CD4-positive, alpha-beta T cell treated with Interleukin-17A for 1 hour (primary cell): ENCODE measurements around the gene SAFB.

Experiments used
- DNase-seq: peaks from one replicate; pipeline ENCODE4 v3.0.0-alpha.2; 2020

SAFB gene

DNA sequence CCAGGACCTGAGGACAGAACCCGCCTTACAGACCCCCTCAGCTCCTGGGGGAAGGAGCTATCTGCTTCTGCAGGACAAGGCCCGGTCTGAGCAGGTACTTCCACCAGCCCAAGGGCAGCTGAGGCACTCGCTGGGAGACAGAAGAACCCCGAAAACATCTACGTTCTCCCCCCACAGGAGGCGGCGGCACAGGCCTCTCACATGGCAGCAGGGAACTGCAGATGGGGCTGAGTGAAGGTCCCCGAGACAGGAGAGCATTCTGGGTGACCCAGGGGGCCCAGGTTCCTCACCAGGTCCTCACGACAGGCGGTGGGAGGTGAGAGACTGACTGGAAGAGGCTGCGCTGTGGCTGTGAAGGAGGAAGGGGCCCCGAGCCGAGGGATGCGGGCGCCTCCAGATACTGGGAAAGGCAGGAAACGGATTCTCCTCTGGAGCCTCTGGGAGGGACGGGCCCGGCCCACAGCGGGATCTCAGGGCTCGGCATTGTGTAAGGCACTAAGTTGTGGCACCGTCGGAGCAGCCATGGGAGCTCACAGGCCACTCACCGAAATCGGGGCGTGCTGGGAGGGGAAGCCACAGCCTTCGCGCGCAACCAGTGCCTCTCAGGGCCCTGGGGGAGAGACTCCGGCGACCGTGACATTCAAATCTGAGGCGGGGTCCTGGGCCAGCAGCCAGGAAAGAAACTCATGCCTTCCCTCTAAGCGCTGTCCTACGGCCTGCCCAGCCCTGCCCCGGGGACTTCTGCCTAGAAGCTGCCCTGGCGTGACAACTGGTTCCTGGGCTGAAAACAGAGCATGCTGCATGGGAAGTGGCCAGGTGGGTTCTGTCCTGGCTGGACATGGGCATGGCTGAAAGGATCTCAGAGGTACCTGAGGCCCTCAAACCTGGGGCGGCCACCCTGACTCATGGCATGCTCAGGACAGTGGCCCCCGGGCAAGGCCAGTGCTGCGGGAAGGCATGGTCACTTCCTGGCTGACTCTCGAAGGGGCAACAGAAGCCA, 81.2 kb downstream of the SAFB start:
- DNase-seq: no peak

DNA sequence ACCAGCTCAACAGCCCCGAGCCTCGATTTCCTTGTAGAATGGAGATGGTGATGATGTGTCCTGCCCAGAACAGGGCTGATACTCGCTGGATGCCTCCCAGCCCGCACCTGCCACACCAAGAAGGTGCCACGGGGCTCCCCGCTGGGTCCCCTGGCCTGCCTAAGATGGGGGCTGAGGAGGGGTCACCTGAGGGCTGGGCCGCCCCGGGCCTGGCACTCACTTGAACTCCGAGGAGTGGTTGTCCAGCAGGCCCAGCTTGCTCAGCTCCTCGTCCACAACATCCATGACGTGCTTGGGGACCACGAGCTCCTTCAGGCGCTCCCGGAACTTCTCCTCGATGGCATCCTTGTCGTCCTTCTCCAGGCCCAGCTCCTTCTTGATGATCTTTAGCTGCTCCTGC, 82.7 kb downstream of the SAFB start:
- no peak for DNase-seq

DNA sequence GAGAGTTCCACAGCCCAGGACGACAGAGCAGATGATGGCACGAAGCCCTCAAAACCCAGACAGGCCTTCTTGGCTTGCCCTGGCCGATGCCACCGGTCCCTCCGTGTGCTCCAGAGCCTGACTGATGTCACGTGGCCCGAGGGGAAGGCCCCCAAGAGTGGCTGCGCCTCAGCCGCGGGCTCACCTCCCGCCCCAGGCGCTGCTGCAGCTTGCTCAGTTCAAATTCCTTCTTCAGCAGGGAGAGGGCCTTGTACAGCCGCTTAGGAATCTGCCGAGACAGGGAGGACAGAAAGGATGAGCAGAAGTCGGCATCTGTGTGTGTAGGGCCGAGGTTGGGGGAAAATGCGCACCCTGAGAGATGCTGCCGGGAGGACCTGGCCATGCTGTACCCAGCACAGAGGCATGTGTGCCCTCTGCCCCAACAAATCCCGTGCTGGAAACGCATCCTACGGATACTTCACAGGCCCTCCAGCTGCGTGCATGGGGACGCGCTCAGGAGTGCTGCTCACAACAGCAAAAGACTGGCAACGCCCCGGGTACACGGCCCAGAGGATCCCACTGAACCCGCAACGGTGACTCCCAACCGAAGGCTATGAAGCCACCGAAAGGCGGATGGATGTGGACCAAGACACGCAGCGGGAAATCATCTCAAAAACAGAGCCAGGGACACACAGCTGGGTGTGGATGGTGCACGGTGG, 84.1 kb downstream of the SAFB start:
- no peak for DNase-seq

DNA sequence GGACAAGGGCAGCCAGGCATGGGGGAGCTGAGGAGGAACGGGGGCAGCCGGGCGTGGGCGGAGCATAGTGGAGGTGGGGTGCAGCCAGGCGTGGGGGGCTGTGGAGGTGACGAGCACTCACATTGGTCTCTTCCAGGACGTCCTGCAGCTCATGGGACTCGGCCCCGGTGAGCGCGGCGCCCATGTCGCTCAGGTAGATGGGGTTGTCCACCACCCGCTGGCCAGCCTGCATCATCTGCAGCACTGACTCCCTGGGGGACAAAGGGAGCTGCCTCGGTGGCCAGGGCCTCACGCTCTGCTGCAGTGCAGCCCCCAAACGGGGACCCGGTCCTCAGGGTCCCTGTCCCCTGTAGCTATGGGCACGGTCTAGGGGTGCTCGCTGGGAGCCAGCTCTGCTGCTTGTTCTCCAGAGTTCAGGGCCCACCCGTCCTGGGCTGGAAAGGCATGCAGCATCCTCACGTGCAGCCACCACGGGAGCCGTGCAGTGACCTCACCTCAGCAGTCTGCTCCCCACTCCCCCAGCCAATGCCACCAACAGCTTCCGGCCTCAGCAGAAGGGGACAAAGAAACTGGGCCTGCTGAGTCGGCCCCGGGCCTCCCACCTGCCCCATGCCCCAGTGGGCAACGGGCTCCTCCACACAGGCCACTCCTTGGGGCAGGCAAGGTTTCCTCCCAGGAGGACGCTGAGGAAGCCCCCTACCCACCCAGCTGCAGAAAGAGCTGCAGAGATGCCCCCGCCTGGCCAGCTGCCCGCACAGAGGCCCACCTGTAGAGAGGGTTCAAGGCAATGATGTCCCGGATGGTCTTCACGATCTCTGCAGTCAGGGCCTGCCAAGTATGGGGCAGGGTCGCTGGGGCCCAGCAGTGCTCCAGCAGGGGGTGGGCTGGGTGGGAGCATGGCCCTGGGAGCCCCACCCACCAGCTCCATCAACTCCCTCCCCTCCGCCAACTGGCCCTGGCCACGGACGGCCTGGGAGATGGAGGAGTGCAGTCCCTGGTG, 85.0 kb downstream of the SAFB start:
- no peak for DNase-seq

DNA sequence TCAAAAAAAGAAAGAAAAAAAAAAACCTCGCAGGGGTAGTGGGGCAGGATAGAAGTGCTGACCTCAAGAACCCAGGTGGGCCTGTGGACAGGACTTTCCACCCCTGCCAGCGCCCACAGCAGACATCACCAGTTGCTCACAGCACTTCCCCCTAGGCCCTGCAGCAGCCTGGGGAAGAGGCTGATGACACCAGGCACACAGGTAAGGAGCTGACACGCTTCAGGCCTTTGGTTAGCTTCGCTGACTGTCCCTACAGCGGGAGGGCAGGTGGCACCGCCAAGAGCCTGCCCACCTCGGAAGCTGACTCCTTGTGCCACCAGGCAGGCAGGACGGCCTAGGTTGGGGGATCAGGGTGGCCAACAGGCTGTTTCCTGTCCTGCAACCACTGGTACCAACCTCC, 88.1 kb downstream of the SAFB start:
- no peak for DNase-seq

DNA sequence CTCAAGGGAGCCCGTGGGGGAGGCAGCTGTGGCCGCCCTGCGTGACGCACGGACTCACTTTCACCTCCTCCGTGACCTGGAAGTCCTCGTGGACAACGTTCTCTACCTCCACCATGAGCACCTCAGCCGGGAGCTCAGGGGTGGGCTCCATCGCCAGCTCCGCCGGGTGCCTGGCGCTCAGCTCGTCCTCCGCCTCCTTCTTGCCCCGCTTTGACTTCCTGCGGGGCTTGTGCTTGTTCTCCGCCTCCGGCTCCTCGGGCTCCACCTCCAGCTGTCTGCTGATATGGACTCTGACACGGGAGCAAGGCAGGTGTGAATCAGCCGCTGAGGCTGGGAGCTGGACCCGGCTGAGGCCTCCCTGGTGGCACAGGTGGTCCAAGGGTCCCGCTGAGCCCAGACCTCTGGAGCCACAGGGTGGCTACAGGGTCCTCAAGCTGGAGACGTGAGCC, 88.9 kb downstream of the SAFB start:
- DNase-seq: no peak

DNA sequence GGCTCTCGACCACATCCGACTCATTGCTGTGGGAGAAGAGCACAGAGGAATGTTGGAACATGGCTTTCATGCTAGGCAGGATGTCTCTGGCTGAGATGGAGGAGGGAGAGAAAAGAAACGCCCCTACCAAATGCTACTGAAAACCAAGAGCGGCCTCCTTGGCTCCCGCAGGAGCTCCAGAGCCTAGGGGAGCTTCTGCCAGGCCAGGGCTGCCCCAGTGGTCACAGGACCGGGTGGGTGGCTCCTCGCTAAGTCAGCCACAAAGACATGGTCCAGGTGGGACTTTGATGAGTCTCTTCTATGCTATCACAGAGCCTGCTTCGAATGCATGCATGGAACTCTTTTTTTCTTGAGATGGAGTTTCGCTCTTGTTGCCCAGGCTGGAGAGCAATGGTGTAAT, 90.3 kb downstream of the SAFB start:
- no peak for DNase-seq

DNA sequence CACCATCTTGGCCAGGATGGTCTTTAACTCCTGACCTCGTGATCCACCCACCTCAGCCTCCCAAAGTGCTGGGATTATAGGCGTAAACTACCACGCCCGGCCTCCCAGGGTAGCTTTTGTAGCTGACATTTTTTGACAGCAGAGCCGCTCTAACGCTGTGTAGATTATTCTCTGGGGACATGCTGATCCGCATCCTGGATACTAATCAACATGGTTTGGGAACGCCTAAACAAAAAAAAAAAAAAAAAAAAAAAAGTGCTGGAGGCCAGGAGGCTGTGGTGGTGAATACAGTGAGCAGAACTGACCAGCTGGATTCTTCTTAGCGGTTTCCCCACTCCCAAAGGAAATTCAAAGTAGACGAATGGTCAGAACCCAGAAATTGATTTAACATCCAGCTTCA, 91.9 kb downstream of the SAFB start:
- no peak for DNase-seq

DNA sequence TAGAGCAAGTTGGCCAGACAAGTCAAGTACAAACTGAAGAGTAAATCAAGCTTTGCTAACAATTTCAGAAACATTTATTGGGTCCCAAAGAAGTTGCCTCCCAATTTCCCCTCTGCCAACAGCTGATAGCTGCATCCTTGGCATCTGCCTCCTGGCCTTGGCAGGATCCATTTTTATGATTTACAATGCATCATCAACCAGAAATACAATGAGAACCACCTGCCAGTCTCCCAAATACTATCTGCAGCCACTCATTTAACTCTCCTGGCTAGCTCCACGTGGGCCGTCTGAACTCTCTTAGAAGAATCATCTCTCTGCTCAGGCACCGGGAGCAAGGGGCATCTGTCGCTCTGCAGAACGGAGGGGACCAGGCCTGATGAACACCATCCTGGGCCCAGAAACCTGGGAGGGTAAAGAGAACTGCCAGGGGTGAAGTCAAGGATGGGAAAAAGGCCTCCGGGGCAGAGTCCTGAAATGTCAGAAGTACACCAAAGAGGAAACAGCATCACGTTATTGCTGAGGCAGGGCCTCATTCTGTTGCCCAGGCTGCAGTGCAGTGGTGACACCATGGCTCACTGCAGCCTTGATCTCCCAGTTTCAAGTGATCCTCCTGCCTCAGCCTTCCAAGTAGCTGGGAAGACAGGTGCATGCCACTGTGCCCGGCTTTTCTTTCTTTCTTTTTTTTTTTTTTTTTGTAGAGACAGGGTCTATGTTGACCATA, 94.5 kb downstream of the SAFB start:
- DNase-seq: no peak
